ENCODE results near the gene BHMT2.

Gene BHMT2

DNA sequence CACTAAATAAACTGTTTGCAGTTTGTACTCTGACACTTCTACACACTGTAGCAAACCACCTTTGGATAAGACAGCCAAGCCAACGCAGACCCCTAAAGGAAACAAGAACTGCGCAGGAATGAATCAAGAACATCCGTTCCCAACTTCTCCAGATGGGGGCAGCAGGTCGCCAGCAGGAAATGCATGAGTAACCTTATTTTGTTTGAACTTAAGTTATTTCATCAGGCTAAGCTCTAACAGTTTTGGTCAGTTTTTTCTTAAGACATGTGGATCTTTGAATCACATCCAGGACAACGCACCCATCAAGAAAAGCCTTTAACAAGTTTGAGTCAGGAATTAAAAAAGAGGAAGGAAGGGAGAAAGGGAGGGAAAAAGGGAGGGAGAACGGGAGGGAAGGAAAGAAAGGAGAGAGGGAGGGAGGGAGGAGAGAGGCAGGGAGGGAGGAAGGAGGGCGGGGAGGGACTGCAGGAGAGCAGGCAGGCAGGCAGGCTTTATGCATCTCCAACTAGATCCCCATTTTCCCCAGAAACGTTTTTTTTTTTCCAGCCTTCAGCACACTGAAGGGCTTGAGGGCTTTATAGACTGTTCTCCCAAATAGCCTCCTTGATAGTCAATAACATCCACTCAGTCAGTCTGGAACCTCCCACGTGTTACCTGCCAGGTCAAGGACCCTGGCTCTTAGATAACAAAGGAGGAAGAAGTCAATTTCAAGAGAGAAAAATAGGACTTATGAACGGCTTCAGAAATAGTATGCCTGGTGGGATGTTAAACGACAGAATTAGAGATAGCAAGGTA lies 64.3 kb downstream of the BHMT2 start:
- CTCF ChIA-PET = interaction anchor here (0.7 to 8.6 kb wide), 73 partner anchors 9 to 1711 kb away, joined by 3 to 198 read pairs (median 5); no protein-coding TSS in a partner anchor
- POLR2A ChIA-PET = no interaction called here

DNA sequence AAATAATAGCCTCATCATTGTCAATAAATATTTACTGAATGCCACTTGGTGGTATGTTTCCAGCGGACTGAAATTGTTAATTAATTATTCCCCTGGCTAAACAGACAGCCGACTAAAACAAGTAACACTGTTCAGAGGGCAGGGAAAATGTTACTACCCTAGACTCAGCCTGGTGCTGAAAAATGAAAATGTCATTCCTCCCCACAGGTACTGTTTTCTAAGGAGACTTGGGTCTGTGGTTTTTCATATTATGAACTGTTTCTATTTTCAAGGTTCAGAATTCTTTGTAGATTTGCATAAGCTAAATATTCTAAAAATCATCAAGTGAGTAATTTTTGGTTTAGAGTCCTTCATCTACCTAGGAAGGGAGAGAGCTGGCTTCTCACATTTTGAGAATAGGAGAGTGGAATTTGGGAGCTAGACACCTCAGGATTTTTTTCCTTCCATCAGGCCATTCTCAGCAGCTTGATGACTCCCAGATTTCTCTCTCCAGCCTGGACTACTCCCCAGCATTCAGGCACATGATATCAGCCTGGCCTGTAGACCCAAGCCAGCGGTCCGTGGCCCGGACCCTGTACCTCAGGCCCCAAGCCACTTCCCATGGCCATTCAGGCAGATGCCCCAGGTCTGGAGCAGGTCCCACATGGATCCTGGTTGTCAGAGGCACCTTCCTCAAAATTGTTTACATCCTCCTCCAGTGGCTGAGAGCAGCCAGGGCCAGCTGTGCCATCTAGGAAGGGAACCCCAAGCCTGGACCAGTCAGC lies 66.4 kb downstream of the BHMT2 start:
- TF ChIP-seq, protein P1, sequence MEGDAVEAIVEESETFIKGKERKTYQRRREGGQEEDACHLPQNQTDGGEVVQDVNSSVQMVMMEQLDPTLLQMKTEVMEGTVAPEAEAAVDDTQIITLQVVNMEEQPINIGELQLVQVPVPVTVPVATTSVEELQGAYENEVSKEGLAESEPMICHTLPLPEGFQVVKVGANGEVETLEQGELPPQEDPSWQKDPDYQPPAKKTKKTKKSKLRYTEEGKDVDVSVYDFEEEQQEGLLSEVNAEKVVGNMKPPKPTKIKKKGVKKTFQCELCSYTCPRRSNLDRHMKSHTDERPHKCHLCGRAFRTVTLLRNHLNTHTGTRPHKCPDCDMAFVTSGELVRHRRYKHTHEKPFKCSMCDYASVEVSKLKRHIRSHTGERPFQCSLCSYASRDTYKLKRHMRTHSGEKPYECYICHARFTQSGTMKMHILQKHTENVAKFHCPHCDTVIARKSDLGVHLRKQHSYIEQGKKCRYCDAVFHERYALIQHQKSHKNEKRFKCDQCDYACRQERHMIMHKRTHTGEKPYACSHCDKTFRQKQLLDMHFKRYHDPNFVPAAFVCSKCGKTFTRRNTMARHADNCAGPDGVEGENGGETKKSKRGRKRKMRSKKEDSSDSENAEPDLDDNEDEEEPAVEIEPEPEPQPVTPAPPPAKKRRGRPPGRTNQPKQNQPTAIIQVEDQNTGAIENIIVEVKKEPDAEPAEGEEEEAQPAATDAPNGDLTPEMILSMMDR (IDR thresholded peaks at IDR 0.05; ENCODE audit: control extremely low read depth, extremely low read depth, low read depth, missing control alignments) = no peak
- ChIA-PET CTCF (interaction anchor here (1.0 to 8.6 kb wide), 6 partner anchors 9 to 401 kb away, joined by 3 to 198 read pairs (median 14); no protein-coding TSS in a partner anchor), POLR2A (no interaction called here)
- no peak for DNase-seq (ENCODE audit: extremely low spot score)

More for the DNA sequence above, 64.3 kb downstream of the BHMT2 start:
- TF ChIP-seq, protein P1 (IDR thresholded peaks at IDR 0.05; ENCODE audit: control extremely low read depth, extremely low read depth, low read depth, missing control alignments) = peak; percentile 78
- DNase-seq (ENCODE audit: extremely low spot score) = peak; percentile 61

DNA sequence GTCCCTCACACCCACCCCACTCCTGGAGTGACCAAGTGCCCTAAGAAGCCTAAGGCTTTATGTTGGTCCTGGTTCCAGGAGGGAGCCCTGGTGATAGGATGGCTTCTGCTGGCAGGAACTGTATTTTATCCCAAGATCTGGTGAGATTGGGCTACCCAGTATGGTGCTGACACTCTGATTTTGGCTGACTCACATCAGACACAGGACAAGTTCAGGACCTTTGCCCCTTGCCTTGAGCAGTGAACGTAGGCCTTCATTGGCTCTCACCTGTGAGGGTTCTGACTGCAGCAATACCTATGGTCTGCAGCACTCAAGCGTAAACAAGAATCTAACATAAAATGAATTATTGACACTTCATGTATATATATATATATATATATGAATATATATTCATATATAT lies 67.1 kb downstream of the BHMT2 start:
- ChIA-PET CTCF (interaction anchor here (1.0 to 8.6 kb wide), 3 partner anchors 10 to 328 kb away, joined by 3 to 198 read pairs (median 178); no protein-coding TSS in a partner anchor), POLR2A (no interaction called here)
- TF ChIP-seq, protein P1 (IDR thresholded peaks at IDR 0.05; ENCODE audit: control extremely low read depth, extremely low read depth, low read depth, missing control alignments) = no peak
- DNase-seq (ENCODE audit: extremely low spot score) = no peak

Measured in GM10248 (cell line).